Coronary artery (tissue), 2 donors: ENCODE measurements around the gene CRK.

ENCODE experiments used
- DNase-seq: peaks from one replicate; pipeline ENCODE4 v3.0.0-alpha.2; 2017; ENCODE audit warnings: low spot score
- H3K27ac ChIP-seq, 2 donors: fragments of 200-600 bp; sonication (generic); one replicate each; pipeline ENCODE4 v1.5.1; 2016 to 2019
- H3K4me3 ChIP-seq: fragments of 200-600 bp; sonication (generic); 2 replicates; pipeline ENCODE4 v1.5.1; 2016; ENCODE audit warnings: mild to moderate bottlenecking, moderate library complexity
- CTCF ChIP-seq: fragments of 200-600 bp; sonication (generic); IDR thresholded peaks from one replicate; pipeline ENCODE4 v1.5.1; 2019; ENCODE audit warnings: antibody characterized with exemption

The CRK gene

DNA sequence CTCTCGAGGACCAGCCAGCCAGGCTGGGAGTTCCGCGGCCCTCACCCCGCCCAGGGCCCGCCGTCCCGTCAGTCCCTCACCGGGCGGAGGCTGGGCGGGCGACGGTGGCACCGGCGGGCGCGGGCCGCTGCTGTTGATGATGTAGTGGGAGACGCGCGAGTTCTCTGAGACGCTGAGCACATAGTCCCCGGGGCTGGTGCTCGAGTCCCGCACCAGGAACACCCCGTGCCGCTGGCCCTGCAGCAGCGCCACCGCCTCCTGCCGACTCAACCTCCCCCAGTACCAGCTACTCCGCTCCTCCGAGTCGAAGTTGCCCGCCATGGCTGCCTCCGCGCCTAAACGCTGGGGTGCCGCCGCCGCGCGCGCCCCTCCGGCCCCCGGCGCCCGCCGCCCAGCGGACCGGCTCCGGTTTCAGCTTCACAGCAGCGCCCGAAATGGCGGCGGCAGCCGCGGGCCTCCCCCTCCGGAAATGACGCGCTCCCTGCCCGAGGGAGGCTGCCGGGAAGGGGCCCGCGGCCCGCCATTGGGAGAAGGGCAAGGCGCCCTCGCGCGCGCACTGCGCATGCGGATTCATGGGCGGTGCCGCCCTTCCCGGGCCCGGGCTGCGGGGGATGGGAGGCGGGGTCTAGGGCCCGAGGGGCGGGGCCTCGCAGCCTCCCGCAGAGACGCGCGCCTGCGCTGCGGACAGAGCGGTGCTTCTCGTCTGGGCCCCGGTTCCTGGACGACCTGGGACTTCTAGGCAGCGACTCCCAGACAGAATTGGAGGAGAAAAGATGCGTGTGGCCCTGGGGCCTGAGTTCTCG, at the start of gene CRK:
Gene CRK (minus strand): TSS at position 436 of the 803 bp plus-strand sequence. CDS start 115 bp downstream, at position 321.
- peak within 1 kb of the TSS; percentile 88 to 93 for H3K27ac ChIP-seq
- peak; percentile 97 for DNase-seq
- TF ChIP-seq CTCF: no peak
- H3K4me3 ChIP-seq: peak within 1 kb of the TSS; percentile 91

GRCh38 chr17:1505586-1505985, 49.6 kb upstream of the CRK start:
- no peak for DNase-seq
- no peak for TF ChIP-seq CTCF
- Histone ChIP-seq H3K27ac (no peak overlapping the region), H3K4me3 (no peak overlapping the region)

- Histone ChIP-seq H3K27ac (no peak overlapping the region), H3K4me3 (no peak overlapping the region)
- DNase-seq: no peak
- no peak for TF ChIP-seq CTCF
Measured at GRCh38 chr17:1504866-1505265, 48.8 kb upstream of the CRK start.

DNA sequence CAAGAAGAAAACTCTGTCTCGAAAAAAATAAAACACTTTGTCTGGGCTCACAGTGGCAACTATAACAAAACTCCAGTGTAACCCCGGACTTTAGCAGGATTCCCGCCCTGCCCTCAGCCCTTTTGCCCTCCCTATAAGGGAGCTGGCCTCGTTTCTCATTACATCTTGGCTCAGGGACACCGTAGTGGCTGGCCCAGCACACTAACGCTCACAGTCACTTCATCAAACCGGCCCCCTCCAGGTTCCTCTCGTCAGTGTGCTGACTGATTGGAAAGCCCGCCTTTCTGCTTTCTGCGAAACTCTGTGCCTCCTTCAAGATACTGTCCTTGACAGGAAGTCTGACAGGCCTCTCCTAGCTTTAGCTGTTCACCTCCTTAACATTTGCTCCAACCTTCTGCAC, 47.7 kb upstream of the CRK start:
- no peak for DNase-seq
- Histone ChIP-seq H3K4me3 (no peak overlapping the region), H3K27ac (no peak overlapping the region)
- no peak for TF ChIP-seq CTCF

DNA sequence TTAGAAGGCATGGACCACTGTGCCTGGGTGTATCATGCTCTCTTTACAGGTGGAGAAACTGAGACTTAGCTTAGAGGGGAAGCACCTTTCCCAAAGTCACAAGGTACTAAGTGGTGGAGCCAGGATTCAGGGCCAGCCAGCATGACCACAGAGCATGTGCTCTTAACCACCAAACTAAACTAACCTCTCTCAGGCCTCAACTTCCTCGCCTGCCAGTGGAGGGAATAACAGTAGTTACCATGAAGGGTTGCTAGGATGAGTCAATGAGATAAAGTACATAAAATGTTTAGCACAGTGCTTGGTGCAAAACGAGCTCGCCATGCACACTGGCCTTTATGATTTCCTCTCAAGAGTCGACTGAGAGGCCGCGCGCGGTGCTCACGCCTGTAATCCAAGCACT, 42.8 kb upstream of the CRK start:
- TF ChIP-seq CTCF: no peak
- DNase-seq: no peak
- H3K4me3 ChIP-seq: no peak overlapping the region
- H3K27ac ChIP-seq: no peak overlapping the region

GRCh38 chr17:1498233-1498632, 42.2 kb upstream of the CRK start:
- no peak for DNase-seq
- Histone ChIP-seq H3K27ac (peak overlapping the region in 1 of 2 donors; percentile 100), H3K4me3 (no peak overlapping the region)
- TF ChIP-seq CTCF: no peak

- no peak overlapping the region for H3K4me3 ChIP-seq
- DNase-seq: no peak
- TF ChIP-seq CTCF: no peak
- H3K27ac ChIP-seq: peak overlapping the region in 1 of 2 donors; percentile 100
Measured at GRCh38 chr17:1497831-1498230, 41.8 kb upstream of the CRK start.
